ENCODE measurements around the gene IFNG. TPM values are rescaled to one million over a fixed set of nuclear protein-coding genes. Genes with fewer than 3 reads are reported as not detected.

Gene IFNG
- total RNA-seq, 8 experiments from 2014 or later, result 0.25 TPM; not detected in 7

Other genes starting within 250 kb of the IFNG start
- under 1 TPM in 2 of 8 experiments, not detected in 6; 0.08 to 0.57 TPM for gene IFNG-AS1, start 170.3 kb downstream of the IFNG start, total RNA-seq
- not detected for gene IL26, start 66.1 kb upstream of the IFNG start, total RNA-seq
- under 1 TPM in 1 of 8 experiments, not detected in 7; 0.43 TPM for gene IL22, start 93.9 kb upstream of the IFNG start, total RNA-seq
- gene MDM1, start 172.6 kb upstream of the IFNG start, total RNA-seq, result 10 to 100 TPM in 6 of 8 experiments, 1 to 10 TPM in 2; 7.9 to 22.9 (median 12.1) TPM